Measurements from ENCODE around the gene TBCCD1.

The TBCCD1 gene

DNA sequence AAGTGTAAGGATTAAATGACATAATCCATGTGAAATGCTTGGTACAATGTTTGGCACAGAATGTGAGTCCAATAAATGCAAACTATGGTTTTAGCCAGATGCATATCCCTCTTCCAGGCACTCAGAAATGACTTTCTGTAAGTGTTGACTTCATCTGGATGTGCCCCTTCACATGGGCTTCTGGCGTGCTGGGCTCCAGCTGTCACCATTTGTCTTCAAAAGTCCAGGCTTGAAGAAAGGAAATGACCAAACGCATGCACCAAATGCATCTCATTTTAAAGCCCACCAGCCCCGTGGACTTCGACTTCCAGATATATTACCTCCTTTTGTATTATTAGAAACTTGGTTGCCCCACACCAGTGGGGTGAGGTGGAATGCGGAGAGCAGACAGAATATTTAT lies 46.7 kb downstream of the TBCCD1 start:
- Mint-ChIP-seq H3K27ac (peak overlapping the region; percentile 36), H3K9me3 (no peaks in the 10 kb centered on the region), H3K4me1 (peaks cover 55% of the 10 kb centered on the region), H3K36me3 (peaks cover 2% of the 10 kb centered on the region), H3K27me3 (no peaks in the 10 kb centered on the region), H3K4me3 (no peak overlapping the region)

DNA sequence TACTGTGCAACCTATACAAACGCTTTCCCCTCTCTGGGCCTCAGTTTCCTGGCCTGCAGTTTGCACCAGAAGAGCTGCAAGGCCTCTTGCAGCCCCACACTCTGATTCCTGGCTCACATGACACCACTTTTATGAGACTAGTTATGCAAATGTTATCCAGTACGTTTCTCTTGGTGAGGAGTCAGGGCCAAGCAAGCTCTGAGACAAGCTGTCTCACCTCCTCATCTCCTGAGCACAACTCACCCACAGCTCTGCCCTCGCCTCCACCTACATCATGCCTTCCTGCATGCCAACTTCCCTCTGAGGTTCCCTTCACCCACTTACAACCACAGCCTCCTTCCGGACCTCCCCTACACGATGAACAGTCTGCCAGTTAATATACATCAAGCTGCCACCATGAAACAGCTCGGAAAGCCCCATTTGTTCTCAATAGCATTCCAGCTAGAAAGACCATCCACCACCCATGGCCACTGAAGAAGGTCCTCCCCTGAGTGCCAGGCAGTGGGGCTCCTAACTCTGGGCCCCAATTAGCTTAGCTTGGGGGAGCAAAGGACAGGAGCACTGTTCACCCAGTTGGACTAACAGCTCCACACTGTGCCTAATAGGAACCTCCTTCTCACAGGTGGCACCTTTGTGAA lies 48.0 kb downstream of the TBCCD1 start:
- Mint-ChIP-seq H3K9me3 (no peaks in the 10 kb centered on the region), H3K27ac (peak overlapping the region; percentile 60), H3K4me3 (peak overlapping the region; percentile 49), H3K36me3 (peaks cover 2% of the 10 kb centered on the region), H3K4me1 (peaks cover 66% of the 10 kb centered on the region), H3K27me3 (no peaks in the 10 kb centered on the region)

DNA sequence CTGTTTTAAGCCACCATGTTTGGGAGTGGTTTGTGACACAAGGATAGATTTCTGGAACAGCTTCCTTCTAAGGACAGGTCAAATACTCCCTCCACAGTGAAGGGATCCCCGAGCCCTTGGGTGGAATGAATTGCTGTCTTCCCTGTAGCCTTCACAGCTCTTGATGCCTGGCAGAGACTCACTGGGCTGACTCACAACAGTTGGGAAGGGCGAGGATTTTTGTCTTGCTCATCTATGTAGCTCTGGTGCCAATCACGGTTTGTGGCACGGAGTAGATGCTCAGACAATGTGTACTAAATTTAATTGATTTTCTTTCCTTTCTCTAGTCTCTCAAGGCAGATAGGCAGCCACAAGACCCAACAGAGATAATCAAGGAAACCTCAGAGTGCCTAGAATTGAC lies 49.9 kb downstream of the TBCCD1 start:
- no peak overlapping the region for H3K4me3 Mint-ChIP-seq
- peaks cover 2% of the 10 kb centered on the region for H3K36me3 Mint-ChIP-seq

DNA sequence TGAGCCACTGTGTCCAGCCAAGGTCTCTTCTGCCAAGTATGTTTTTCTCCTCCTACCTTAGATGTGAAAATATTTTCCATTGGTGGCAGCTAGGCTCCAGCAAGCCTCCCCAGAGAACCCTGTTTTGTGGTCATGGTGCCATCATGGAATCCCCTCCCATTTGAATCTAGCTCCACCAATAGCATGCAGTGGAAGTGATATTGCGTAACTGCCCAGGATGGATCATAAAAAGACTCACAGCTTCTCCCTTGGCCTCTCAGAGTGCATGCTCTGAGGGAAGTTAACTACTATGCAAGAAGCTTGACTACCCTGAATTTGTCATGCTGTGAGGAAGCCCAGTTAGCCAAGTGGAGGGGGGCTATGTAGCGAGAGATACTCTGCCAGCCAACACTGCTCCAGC lies 50.5 kb downstream of the TBCCD1 start:
- H3K9me3 Mint-ChIP-seq, result no peaks in the 10 kb centered on the region
- peaks cover 63% of the 10 kb centered on the region for H3K4me1 Mint-ChIP-seq
- no peak overlapping the region for H3K4me3 Mint-ChIP-seq
- H3K27ac Mint-ChIP-seq, result peak overlapping the region; percentile 8
- H3K27me3 Mint-ChIP-seq, result no peaks in the 10 kb centered on the region
- H3K36me3 Mint-ChIP-seq, result peaks cover 2% of the 10 kb centered on the region

More for the DNA sequence above, 49.9 kb downstream of the TBCCD1 start:
- H3K27ac Mint-ChIP-seq, result no peak overlapping the region
- H3K9me3 Mint-ChIP-seq, result no peaks in the 10 kb centered on the region
- peaks cover 66% of the 10 kb centered on the region for H3K4me1 Mint-ChIP-seq
- H3K27me3 Mint-ChIP-seq, result no peaks in the 10 kb centered on the region

DNA sequence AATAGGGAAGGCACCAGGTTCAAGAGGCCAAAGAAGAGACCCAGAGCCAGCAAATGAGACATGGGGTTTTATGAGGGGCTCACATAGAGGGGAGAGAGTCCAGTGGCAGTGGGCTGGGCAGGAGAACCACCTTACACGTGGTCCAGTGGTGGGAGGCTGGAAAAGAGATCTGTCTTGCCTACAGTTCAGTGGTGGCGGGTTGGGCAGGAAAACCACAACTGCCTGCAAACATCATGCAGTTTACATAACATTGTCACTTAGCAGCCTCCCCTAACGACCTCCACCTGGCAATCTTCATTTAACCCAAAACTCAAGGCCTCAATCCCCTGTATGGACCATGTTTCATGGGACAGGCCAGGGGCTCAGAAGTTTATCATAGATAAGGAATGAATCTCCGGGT lies 52.0 kb downstream of the TBCCD1 start:
- H3K27ac Mint-ChIP-seq, result no peak overlapping the region
- H3K4me1 Mint-ChIP-seq, result peaks cover 53% of the 10 kb centered on the region
- no peaks in the 10 kb centered on the region for H3K9me3 Mint-ChIP-seq
- H3K4me3 Mint-ChIP-seq, result no peak overlapping the region
- H3K27me3 Mint-ChIP-seq, result no peaks in the 10 kb centered on the region
- peaks cover 2% of the 10 kb centered on the region for H3K36me3 Mint-ChIP-seq

DNA sequence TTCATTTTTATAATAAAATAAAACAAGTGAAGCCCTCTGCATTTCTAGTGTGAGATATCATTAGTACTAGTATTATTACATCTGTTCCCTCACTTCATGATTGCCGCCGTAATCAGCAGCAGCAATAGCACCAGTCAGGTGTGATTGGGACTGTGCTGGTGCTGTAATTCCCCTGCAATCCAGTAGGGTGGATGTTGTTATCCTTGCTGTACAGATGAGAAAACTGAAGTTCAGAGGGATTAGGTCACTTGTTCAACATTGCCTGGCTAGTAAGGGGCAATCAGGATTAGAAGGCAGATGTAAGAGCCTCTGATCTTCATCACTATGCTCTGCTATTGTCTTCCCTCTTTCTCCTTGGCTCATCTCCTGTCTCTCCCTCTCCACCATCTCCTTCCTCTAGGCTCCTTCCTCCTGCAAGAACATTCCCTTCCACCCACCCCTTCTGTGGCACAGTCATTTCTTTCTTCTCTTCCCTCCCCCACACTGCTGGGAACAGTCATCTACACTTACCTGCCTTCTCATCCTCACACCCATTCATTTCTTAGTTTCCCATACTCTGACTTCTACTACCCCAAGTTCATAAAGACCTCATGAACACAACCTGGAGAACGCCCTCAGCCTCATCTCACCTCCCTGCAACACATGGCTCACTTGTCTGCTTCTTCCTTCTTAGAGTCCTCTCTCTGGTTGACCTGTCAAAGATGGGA lies 52.7 kb downstream of the TBCCD1 start:
- Mint-ChIP-seq H3K27me3 (no peaks in the 10 kb centered on the region), H3K9me3 (no peaks in the 10 kb centered on the region), H3K4me1 (peaks cover 52% of the 10 kb centered on the region), H3K36me3 (peaks cover 2% of the 10 kb centered on the region), H3K27ac (no peak overlapping the region), H3K4me3 (no peak overlapping the region)

DNA sequence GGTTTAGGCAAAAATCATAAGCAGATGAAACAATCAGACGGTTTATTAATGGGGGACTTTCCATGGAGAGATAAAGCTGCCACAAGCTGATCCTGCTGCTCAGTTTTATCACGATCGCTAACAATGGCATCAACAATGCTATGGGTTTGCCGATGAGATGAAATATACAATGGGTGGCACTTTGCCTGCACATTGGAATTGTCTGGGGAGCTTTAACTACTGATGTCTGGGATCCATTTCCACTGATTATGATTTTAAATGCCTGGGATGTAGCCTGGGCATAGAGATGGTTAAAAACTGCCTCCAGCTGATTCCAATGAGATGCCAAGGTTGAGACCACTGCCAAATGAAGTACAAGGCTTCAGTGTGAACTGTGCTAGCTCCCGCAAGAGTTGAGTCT lies 53.8 kb downstream of the TBCCD1 start:
- Mint-ChIP-seq H3K9me3 (no peaks in the 10 kb centered on the region), H3K27ac (no peak overlapping the region), H3K36me3 (peaks cover 2% of the 10 kb centered on the region), H3K27me3 (no peaks in the 10 kb centered on the region), H3K4me3 (no peak overlapping the region), H3K4me1 (peaks cover 42% of the 10 kb centered on the region)

DNA sequence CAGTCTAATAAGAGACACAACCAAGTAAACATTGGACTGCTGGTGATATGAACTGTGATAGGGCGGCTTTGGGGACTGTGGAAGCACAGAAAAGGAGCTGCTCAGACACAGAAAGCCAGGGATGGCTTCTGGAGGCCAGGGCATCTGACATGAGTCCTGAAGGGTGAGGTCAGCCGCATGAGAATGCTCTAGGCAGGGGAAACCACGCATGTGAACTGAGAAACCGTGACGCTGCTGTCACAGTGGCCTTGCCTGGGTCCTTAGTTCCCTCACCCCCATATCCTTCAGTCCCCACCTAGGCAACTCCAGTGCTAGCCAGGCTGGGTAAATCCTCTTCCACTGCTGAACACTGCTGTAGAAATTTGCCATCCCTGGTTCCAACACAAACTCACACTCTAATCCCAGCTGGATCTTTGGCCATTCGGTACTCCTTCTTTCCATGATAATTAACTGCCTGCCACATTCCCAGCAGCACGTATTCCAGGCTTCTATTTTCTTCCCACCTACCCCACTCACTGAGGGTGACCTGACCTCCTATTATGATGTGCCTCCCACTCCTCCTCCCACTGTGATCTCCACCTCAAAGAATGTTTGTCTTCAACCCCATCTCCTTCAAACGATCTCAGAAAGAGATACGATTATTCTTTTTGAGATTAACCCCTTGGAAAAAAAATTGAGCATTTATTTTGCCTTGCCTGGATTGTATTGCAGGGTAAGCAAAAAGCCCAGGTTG lies 54.4 kb downstream of the TBCCD1 start:
- Mint-ChIP-seq H3K9me3 (no peaks in the 10 kb centered on the region), H3K27me3 (no peaks in the 10 kb centered on the region), H3K4me1 (peaks cover 35% of the 10 kb centered on the region), H3K4me3 (no peak overlapping the region), H3K36me3 (peaks cover 2% of the 10 kb centered on the region), H3K27ac (peak overlapping the region; percentile 31)

DNA sequence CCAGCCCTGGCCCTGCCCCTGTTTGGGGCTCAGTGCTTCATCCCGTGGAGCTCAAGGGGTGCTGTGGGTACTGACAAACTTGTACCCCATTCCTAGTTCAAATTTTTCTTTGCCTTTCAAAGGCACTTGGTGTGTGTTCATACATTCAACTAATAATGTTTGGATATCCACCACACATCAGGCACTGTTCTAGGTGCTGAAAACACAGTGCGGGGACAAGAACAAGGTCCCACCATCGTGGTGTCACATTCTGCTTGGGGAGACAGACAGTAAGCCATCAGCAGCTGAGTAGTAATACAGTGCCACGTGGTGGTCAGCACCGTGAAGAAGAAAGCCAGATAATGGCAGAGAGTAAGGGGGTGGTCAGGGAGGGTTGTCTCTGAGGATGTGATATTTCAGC lies 55.4 kb downstream of the TBCCD1 start:
- Mint-ChIP-seq H3K4me1 (peaks cover 32% of the 10 kb centered on the region), H3K27me3 (no peaks in the 10 kb centered on the region), H3K4me3 (no peak overlapping the region), H3K27ac (no peak overlapping the region), H3K36me3 (peaks cover 3% of the 10 kb centered on the region), H3K9me3 (no peaks in the 10 kb centered on the region)

DNA sequence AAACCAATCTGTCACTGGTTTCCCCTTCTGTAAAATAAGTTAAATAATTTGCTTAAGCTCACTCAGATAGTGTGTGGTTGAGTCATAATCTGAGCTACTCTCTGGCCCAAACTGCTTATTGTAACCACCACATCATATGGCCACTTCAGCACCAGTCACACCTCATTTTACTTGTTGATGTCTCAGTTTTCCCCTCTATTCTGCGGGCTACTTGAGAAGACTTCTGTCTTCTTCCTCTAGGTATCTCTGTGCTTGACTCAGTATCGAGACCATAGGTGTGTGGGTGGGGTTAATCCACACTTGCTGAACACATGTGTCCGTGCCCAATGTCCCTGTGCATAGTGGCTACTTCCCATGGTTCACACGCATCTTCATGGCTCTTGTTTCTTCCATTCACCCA lies 55.9 kb downstream of the TBCCD1 start:
- Mint-ChIP-seq H3K27ac (no peak overlapping the region), H3K27me3 (no peaks in the 10 kb centered on the region), H3K4me1 (peaks cover 29% of the 10 kb centered on the region), H3K36me3 (peaks cover 1% of the 10 kb centered on the region), H3K9me3 (no peaks in the 10 kb centered on the region), H3K4me3 (no peak overlapping the region)

DNA sequence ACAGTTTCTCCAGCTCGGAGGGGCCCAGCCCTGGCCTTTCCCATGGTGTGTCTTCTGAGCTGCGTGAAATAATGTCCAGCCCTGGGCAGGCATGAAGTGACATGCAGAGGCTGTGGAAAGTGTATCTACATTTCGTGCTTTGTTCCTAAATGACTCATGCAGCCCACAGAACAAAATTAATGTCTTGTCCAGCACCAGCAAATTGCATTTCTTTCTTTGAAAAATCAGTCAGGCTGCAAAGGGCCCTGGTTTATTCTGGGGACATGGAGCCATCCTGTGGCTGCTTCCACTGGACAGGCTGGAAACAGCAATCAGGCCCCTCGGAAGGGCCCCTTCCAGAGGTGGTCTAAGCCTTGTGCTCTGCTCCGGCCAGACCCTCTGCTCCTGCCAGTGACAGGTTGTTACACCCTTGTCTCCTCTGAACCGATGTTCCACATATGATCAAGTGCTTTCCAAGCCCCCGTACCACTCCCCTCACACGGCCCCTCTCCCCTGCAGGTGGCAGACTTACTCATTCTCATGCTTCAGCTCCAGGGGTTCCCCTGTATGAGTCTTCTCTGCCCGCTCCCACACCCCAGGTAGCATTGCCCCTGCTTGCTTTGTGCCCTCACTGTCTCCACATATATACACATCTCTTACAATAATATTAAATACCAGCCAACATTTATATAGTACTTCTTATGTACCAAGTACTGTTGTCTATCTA lies 56.6 kb downstream of the TBCCD1 start:
- no peak overlapping the region for H3K27ac Mint-ChIP-seq
- H3K36me3 Mint-ChIP-seq, result peaks cover 1% of the 10 kb centered on the region
- H3K4me3 Mint-ChIP-seq, result no peak overlapping the region
- no peaks in the 10 kb centered on the region for H3K9me3 Mint-ChIP-seq
- H3K27me3 Mint-ChIP-seq, result no peaks in the 10 kb centered on the region
- peaks cover 22% of the 10 kb centered on the region for H3K4me1 Mint-ChIP-seq

DNA sequence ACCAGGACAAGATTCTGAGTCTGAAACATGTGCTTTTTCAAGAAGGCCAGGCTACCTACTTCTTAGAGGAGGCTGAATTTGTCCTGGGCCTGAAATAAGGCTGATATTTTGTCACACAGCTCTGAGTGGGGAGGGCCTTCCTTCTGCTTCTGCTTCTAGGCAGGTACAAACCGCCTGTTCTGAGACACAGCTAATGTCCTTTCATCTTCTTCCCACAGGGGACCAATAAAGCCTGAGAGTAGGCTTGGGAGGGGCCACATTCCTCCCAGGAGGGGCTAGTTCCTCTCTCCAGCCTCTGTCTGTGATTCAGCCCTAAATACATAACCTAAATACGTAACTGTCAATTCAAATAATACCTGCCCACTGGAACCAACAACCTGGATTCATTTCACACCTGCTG lies 57.7 kb downstream of the TBCCD1 start:
- Mint-ChIP-seq H3K27ac (no peak overlapping the region), H3K9me3 (no peaks in the 10 kb centered on the region), H3K4me1 (peaks cover 11% of the 10 kb centered on the region), H3K4me3 (no peak overlapping the region), H3K27me3 (no peaks in the 10 kb centered on the region), H3K36me3 (peaks cover 1% of the 10 kb centered on the region)

DNA sequence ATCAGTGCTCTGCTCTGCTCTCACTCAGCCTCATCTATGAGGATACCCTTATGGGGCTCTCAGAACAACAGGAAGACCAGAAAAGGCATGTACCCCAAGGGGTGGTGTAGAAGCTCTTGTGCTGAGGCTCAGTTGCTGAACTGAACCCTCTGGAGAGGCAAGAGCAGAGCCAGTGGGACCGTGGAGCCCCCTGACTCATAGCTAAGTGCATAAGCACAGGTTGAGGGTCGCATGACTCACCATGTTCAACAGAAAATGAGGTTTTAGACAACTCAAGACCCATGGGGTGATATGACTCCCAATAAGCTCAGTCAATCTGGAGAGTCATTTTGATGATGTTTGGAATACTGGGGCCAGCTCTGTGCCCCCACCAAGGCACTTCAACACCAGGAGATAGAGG lies 60.3 kb downstream of the TBCCD1 start:
- Mint-ChIP-seq H3K4me1 (peaks cover 17% of the 10 kb centered on the region), H3K27ac (no peak overlapping the region), H3K27me3 (no peaks in the 10 kb centered on the region), H3K4me3 (no peak overlapping the region), H3K9me3 (no peaks in the 10 kb centered on the region), H3K36me3 (peaks cover 1% of the 10 kb centered on the region)

DNA sequence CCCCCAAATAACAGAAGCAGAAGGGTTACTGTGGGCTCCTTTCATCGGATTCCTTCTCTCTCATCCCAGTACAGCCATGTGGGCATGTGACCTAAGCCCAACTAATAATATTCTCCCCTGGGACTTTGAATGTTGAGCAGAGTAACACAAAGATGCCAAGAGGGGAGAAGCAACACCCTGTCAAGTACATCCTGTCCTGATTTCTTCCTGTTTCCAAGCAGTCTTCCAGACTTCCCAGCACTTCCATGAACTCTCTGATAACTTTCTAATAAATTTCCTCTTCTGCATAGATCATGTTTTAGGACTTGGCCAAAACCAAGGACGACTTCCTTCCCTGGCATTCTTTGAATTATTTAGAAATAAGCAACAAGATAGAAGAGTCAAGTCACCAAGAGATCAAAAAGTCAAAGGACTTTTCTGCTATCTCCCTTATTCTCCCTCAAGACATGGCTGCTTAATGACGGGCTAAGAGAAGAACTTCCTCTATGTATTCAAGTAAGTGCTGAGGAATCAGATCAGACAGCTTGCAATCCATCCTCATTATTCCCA lies 60.9 kb downstream of the TBCCD1 start:
- H3K4me3 Mint-ChIP-seq, result no peak overlapping the region
- no peak overlapping the region for H3K27ac Mint-ChIP-seq
- no peaks in the 10 kb centered on the region for H3K9me3 Mint-ChIP-seq
- peaks cover 1% of the 10 kb centered on the region for H3K36me3 Mint-ChIP-seq
- peaks cover 17% of the 10 kb centered on the region for H3K4me1 Mint-ChIP-seq
- no peaks in the 10 kb centered on the region for H3K27me3 Mint-ChIP-seq

DNA sequence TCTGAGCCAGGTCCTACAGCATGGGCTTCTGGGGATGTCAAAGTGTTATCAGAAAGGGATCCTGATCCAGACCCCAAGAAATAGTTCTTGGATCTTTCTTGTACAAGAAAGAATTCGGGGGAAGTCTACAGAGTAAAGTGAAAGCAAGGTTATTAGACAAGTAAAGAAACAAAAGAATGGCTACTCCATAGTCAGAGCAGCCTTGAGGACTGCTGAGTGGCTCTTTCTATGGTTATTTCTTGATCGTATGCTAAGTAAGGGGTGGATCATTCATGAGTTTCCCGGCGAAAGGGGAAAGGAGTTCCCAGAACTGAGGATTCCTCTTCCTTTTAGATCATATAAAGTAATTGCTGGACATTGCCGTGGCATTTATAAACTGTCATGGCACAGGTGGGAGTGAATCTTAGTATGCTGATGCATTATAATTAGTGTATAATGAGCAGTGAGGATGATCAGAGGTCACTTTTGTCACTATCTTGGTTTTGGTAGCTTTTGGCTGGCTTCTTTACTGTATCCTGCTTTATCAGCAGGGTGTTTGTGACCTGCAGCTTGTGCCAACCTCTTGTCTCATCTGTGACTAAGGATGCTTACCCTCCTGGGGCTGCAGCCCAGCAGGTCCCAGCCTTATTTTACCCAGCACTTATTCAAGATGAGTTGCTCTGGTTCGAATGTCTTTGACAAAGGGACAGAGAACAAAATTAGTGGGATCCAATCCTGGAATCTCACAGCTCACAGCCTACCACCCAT lies 64.0 kb downstream of the TBCCD1 start:
- H3K4me3 Mint-ChIP-seq, result no peak overlapping the region
- H3K36me3 Mint-ChIP-seq, result peaks cover 1% of the 10 kb centered on the region
- peak overlapping the region; percentile 24 for H3K27ac Mint-ChIP-seq
- no peaks in the 10 kb centered on the region for H3K9me3 Mint-ChIP-seq
- peaks cover 11% of the 10 kb centered on the region for H3K4me1 Mint-ChIP-seq
- H3K27me3 Mint-ChIP-seq, result no peaks in the 10 kb centered on the region

Measured in activated naive CD4-positive, alpha-beta T cell treated with anti-CD3 and anti-CD28 coated beads, Interleukin-2, amount 50 U/mL, for 24 hours (primary cell).